Cardiac fibroblast (primary cell): ENCODE data around the gene CIAO2B.
"Not testable (repeated sequence)": the region's sequence is repeated elsewhere in the genome, so short reads cannot be mapped to it uniquely, and the experiment has no call there.

Experiments used
- DNase-seq, 2 donors: peaks; one replicate each; pipeline versions ENCODE4 v3.0.0 to v3.0.0-alpha.2; 2010; ENCODE audit warnings: low read depth in 2 of 2
- H3K4me3 ChIP-seq, 2 donors: replicated peaks in 1 of 2; 1 replicate in 1 of 2; 2 replicates in 1 of 2; pipeline ENCODE4 v1.5.1; 2011; ENCODE audit warnings: low read depth in 2 of 2, low read length in 2 of 2, mild to moderate bottlenecking in 2 of 2, moderate library complexity in 1 of 2
- CTCF ChIP-seq: IDR thresholded peaks from one replicate; pipeline ENCODE4 v1.5.1; 2011; ENCODE audit warnings: low read depth, mild to moderate bottlenecking, low read length, inconsistent platforms

Gene CIAO2B

GRCh38 chr16:66934138-66934838 lies at the start of gene CIAO2B:
Gene CIAO2B, minus strand, starts transcription at chr16:66934402. Its CDS starts 38 bp downstream, at chr16:66934364.
- DNase-seq: peak; percentile 82 to 88
- TF ChIP-seq CTCF: no peak
- peak within 1 kb of the TSS; percentile 98 to 99 for H3K4me3 ChIP-seq

- no peak overlapping the region for H3K4me3 ChIP-seq
- no peak for DNase-seq
- TF ChIP-seq CTCF: no peak
Measured at GRCh38 chr16:66983033-66983432, 48.8 kb upstream of the CIAO2B start.

- no peak overlapping the region for H3K4me3 ChIP-seq
- no peak for TF ChIP-seq CTCF
- peak in 1 of 2 donors; percentile 68 for DNase-seq
Measured at GRCh38 chr16:66979011-66979717, 45.0 kb upstream of the CIAO2B start.

GRCh38 chr16:66977341-66978113 lies 43.3 kb upstream of the CIAO2B start:
- no peak overlapping the region for H3K4me3 ChIP-seq

GRCh38 chr16:66976746-66977145 lies 42.5 kb upstream of the CIAO2B start:
- DNase-seq: no peak
- H3K4me3 ChIP-seq: no peak overlapping the region
- no peak for TF ChIP-seq CTCF

More at GRCh38 chr16:66977341-66978113, 43.3 kb upstream of the CIAO2B start:
- peak; percentile 86 to 87 for DNase-seq
- TF ChIP-seq CTCF: peak; percentile 88

- no peak overlapping the region for H3K4me3 ChIP-seq
- TF ChIP-seq CTCF: no peak
- no peak for DNase-seq
Measured at GRCh38 chr16:66975302-66975893, 41.2 kb upstream of the CIAO2B start.

- H3K4me3 ChIP-seq, DNase-seq: not testable (repeated sequence)
Measured at GRCh38 chr16:66974932-66975246, 40.7 kb upstream of the CIAO2B start.

- DNase-seq, H3K4me3 ChIP-seq: not testable (repeated sequence)
Measured at GRCh38 chr16:66974156-66974931, 40.1 kb upstream of the CIAO2B start.
